ENCODE data around the gene USP15. TPM values are rescaled to one million over a fixed set of nuclear protein-coding genes. Genes with fewer than 3 reads are reported as not detected.
A peak's percentile ranks its signal among the peaks of the same experiment; 100 is the strongest.

Gene USP15
- total RNA-seq, 6 experiments from 2014 or later, result 32.4 to 60.5 (median 37.9) TPM

- 93% methylated on average over 1 of the region's 2 CpGs for WGBS (ENCODE audit: insufficient coverage, low coverage, low lambda C conversion rate, missing lambda C conversion rate)
- no peaks in the 10 kb centered on the region for H3K36me3 ChIP-seq
- no peaks in the 10 kb centered on the region for H3K27me3 ChIP-seq
- no peaks in the 10 kb centered on the region for H3K9me3 ChIP-seq
- DNase-seq (no peak), ATAC-seq (no peak)
- no peaks in the 10 kb centered on the region for H3K4me1 ChIP-seq
- no peak overlapping the region for H3K27ac ChIP-seq
- no peak for TF ChIP-seq CTCF (IDR thresholded peaks at IDR 0.05)
- TF ChIP-seq POLR2A (IDR thresholded peaks at IDR 0.05), result no peak
- H3K4me3 ChIP-seq, result no peak overlapping the region
- intact Hi-C loops (cut with DNase I), result no loop called here
Measured at GRCh38 chr12:62230652-62231051, 29.6 kb upstream of the USP15 start.

GRCh38 chr12:62232143-62232729 is 28.0 kb upstream of the USP15 start:
- no peaks in the 10 kb centered on the region for H3K27me3 ChIP-seq
- H3K27ac ChIP-seq, result no peak overlapping the region
- no peaks in the 10 kb centered on the region for H3K36me3 ChIP-seq
- ATAC-seq (no peak), DNase-seq (no peak)
- H3K4me3 ChIP-seq, result no peak overlapping the region
- H3K4me1 ChIP-seq, result no peaks in the 10 kb centered on the region
- WGBS (ENCODE audit: insufficient coverage, low coverage, low lambda C conversion rate, missing lambda C conversion rate), result 66% methylated on average over 3 of the region's 3 CpGs
- TF ChIP-seq CTCF (IDR thresholded peaks at IDR 0.05), result no peak
- no peak for TF ChIP-seq POLR2A (IDR thresholded peaks at IDR 0.05)
- intact Hi-C loops (cut with DNase I), result no loop called here
- no peaks in the 10 kb centered on the region for H3K9me3 ChIP-seq

GRCh38 chr12:62233805-62234204 is 26.4 kb upstream of the USP15 start:
- no peak overlapping the region for H3K4me3 ChIP-seq
- intact Hi-C loops (cut with DNase I), result no loop called here
- no peaks in the 10 kb centered on the region for H3K9me3 ChIP-seq
- no peak for TF ChIP-seq POLR2A (IDR thresholded peaks at IDR 0.05)
- no peaks in the 10 kb centered on the region for H3K36me3 ChIP-seq
- H3K4me1 ChIP-seq, result no peaks in the 10 kb centered on the region
- peak in 1 of 4 donors; percentile 35 for ATAC-seq
- no peak for DNase-seq
- H3K27ac ChIP-seq, result no peak overlapping the region
- 67% methylated on average over 2 of the region's 2 CpGs for WGBS (ENCODE audit: insufficient coverage, low coverage, low lambda C conversion rate, missing lambda C conversion rate)
- H3K27me3 ChIP-seq, result no peaks in the 10 kb centered on the region

GRCh38 chr12:62239571-62239970 is 20.6 kb upstream of the USP15 start:
- H3K4me3 ChIP-seq, result no peak overlapping the region
- intact Hi-C loops (cut with DNase I), result no loop called here
- no peak for ATAC-seq
- no peaks in the 10 kb centered on the region for H3K4me1 ChIP-seq
- no peak for TF ChIP-seq POLR2A (IDR thresholded peaks at IDR 0.05)
- TF ChIP-seq CTCF (IDR thresholded peaks at IDR 0.05), result no peak
- no peak overlapping the region for H3K27ac ChIP-seq
- no peaks in the 10 kb centered on the region for H3K27me3 ChIP-seq
- H3K36me3 ChIP-seq, result no peaks in the 10 kb centered on the region
- no peak for DNase-seq
- WGBS (ENCODE audit: insufficient coverage, low coverage, low lambda C conversion rate, missing lambda C conversion rate), result 100% methylated on average over 2 of the region's 2 CpGs
- no peaks in the 10 kb centered on the region for H3K9me3 ChIP-seq

- Histone ChIP-seq H3K36me3 (no peaks in the 10 kb centered on the region), H3K9me3 (no peaks in the 10 kb centered on the region), H3K4me3 (no peak overlapping the region), H3K4me1 (peaks cover 0 to 17% (median 0%) of the 10 kb centered on the region in 4 donors), H3K27me3 (no peaks in the 10 kb centered on the region), H3K27ac (no peak overlapping the region)
- no peak for ATAC-seq
- no peak for DNase-seq
- no peak for TF ChIP-seq POLR2A (IDR thresholded peaks at IDR 0.05)
- TF ChIP-seq CTCF (IDR thresholded peaks at IDR 0.05), result no peak
- WGBS (ENCODE audit: insufficient coverage, low coverage, low lambda C conversion rate, missing lambda C conversion rate), result 72% methylated on average over 3 of the region's 3 CpGs
- intact Hi-C loops (cut with DNase I), result no loop called here
Measured at GRCh38 chr12:62247281-62248045, 12.7 kb upstream of the USP15 start.
